Measurements from ENCODE around the gene POLDIP2.
A peak's percentile ranks its signal among the peaks of the same experiment; 100 is the strongest.

Gene POLDIP2

GRCh38 chr17:28395968-28396367 lies 38.6 kb upstream of the POLDIP2 start:
- DNase-seq (ENCODE audit: low spot score in 2 of 2) = no peak
- no peak overlapping the region for H3K4me3 Mint-ChIP-seq
- H3K36me3 Mint-ChIP-seq = peaks cover 41% of the 10 kb centered on the region
- no peak overlapping the region for H3K27ac Mint-ChIP-seq
- no peak for ATAC-seq
- no peaks in the 10 kb centered on the region for H3K9me3 Mint-ChIP-seq
- H3K4me1 Mint-ChIP-seq = no peaks in the 10 kb centered on the region

DNA sequence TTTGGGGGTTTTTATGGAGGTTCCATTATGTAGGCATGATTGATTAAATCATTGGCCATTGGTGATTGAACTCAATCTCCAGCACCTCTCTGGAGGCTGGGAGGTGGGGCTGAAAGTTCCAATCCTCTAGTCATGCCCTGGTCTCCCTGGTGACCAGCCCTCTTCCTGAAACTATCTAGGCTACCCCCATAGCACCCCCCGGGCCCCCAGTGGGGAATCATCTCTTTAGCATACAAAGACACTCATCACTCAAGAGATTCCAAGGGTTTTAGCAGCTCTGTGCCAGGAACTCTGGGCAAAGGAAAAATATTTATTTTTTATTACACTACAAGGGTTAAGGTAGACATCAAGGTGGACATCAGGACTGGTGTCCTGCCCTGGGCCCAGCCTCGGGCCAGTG lies 38.1 kb upstream of the POLDIP2 start:
- Mint-ChIP-seq H3K27ac (no peak overlapping the region), H3K4me3 (no peak overlapping the region), H3K4me1 (no peaks in the 10 kb centered on the region), H3K9me3 (no peaks in the 10 kb centered on the region), H3K36me3 (peaks cover 47% of the 10 kb centered on the region)
- ATAC-seq (no peak), DNase-seq (ENCODE audit: low spot score in 2 of 2) (no peak)

DNA sequence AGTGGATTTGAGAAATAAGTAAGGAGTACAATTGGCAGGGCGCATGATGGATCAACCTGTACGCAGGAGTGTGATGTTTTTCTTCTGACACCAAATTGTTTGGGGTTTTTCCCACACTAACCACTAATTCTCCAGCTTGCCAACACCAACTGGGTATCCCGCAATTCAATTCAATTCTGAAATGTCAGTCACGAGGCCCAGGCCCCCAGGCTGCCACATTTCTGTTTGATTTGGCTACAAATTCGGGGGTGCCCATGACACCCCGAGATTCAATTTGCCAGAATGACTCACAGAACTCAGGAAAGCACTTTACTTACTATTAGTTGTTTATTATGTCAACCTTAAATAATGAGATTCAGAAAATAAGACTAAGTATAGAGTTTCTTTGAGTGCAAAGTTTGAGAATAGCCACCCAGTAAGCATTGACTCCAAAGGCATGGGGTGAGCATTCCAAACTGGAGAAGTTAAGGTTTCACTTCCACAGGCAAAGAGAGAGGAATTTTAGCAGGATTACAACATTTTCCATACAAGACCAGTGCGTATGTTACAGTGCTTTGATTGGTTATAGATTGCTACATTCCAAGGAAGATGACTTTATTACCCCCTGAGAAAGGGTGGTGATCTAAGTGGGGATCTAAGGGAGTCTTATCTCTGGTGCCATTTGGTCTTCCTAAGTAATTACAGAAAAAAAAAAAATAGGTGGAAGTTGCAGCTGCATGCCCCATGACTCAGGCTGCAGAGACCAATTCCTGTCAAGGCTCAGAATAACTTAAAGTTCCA lies 37.2 kb upstream of the POLDIP2 start:
- no peak for DNase-seq (ENCODE audit: low spot score in 2 of 2)
- no peaks in the 10 kb centered on the region for H3K4me1 Mint-ChIP-seq
- H3K4me3 Mint-ChIP-seq = no peak overlapping the region
- ATAC-seq = no peak
- H3K9me3 Mint-ChIP-seq = no peaks in the 10 kb centered on the region
- peaks cover 56% of the 10 kb centered on the region for H3K36me3 Mint-ChIP-seq
- no peak overlapping the region for H3K27ac Mint-ChIP-seq

- Mint-ChIP-seq H3K27ac (no peak overlapping the region), H3K9me3 (no peaks in the 10 kb centered on the region), H3K4me3 (no peak overlapping the region), H3K36me3 (peaks cover 75% of the 10 kb centered on the region), H3K4me1 (peaks cover 5% of the 10 kb centered on the region)
- DNase-seq (ENCODE audit: low spot score in 2 of 2) = no peak
- ATAC-seq = no peak
Measured at GRCh38 chr17:28392491-28392890, 35.2 kb upstream of the POLDIP2 start.

DNA sequence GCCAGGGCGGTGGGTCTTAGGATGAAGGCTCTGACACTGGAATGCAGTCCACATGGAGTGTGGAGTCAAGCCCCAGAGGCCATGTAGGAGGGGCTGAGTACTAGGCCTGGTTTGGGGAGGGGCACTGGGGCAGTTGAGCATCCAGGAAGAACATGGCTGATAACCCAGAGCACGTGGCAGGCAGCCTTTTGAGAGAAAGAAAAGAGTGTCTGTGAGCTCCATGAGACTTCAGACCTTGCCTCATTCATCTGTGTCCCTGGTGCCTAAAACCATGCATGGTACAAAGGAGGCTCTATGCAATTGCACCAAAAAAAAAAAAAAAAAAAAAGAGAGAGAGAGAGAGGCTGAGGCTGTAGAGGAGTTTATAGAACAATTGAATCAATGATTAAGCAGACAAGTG lies 34.1 kb upstream of the POLDIP2 start:
- H3K4me1 Mint-ChIP-seq = peaks cover 7% of the 10 kb centered on the region
- peaks cover 86% of the 10 kb centered on the region for H3K36me3 Mint-ChIP-seq
- DNase-seq (ENCODE audit: low spot score in 2 of 2) (no peak), ATAC-seq (no peak)
- no peak overlapping the region for H3K4me3 Mint-ChIP-seq
- H3K9me3 Mint-ChIP-seq = no peaks in the 10 kb centered on the region
- no peak overlapping the region for H3K27ac Mint-ChIP-seq

GRCh38 chr17:28390984-28391383 lies 33.7 kb upstream of the POLDIP2 start:
- no peak overlapping the region for H3K27ac Mint-ChIP-seq
- peaks cover 7% of the 10 kb centered on the region for H3K4me1 Mint-ChIP-seq
- no peak overlapping the region for H3K4me3 Mint-ChIP-seq
- no peaks in the 10 kb centered on the region for H3K9me3 Mint-ChIP-seq
- no peak for DNase-seq (ENCODE audit: low spot score in 2 of 2)
- ATAC-seq = no peak
- peaks cover 90% of the 10 kb centered on the region for H3K36me3 Mint-ChIP-seq

DNA sequence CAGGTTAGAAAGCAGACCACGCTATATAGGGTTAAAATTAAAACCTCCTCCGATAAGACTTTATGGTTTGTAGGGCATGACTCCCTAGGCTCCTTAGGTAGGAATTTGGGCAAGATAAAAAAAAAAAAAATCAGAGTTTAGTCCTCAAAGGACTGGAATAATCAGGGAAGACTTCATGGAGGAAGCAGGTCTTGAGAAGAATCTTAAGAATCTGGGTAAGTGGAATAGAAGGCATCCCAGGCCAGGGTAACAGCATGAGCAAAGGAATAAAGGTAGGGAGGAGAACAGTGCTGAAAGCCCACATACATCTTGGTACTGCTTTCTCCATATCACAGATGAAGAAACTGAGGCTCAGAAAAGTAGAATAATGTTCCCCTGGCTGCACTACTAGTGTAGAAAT lies 33.2 kb upstream of the POLDIP2 start:
- Mint-ChIP-seq H3K4me1 (peaks cover 9% of the 10 kb centered on the region), H3K27ac (no peak overlapping the region), H3K4me3 (no peak overlapping the region), H3K9me3 (no peaks in the 10 kb centered on the region), H3K36me3 (peaks cover 93% of the 10 kb centered on the region)
- DNase-seq (ENCODE audit: low spot score in 2 of 2) = no peak
- no peak for ATAC-seq

DNA sequence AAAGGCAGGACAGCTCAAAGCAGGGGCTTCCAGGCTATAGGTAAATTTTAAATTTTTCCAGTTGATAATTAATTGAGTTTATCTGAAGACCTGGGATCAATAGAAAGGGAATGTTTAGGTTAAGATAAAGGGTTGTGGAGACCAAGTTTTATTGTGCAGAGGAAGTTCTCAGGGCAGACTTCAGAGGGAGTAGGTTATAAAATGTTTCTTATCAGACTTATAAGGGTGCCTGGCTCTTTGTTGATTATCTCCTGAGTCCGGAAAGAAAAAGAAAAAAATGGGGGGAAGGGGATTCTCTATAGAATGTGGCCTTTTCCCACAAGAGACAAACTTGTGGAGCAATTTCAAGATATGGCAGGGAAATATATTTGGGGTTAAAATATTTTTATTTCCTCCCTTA lies 32.8 kb upstream of the POLDIP2 start:
- peak overlapping the region; percentile 3 for H3K27ac Mint-ChIP-seq
- ATAC-seq = no peak
- DNase-seq (ENCODE audit: low spot score in 2 of 2) = no peak
- H3K4me3 Mint-ChIP-seq = no peak overlapping the region
- H3K4me1 Mint-ChIP-seq = peaks cover 13% of the 10 kb centered on the region
- H3K36me3 Mint-ChIP-seq = peaks cover 93% of the 10 kb centered on the region
- H3K9me3 Mint-ChIP-seq = no peaks in the 10 kb centered on the region

GRCh38 chr17:28388106-28388505 lies 30.8 kb upstream of the POLDIP2 start:
- ATAC-seq (no peak), DNase-seq (ENCODE audit: low spot score in 2 of 2) (no peak)
- peaks cover 25% of the 10 kb centered on the region for H3K4me1 Mint-ChIP-seq
- H3K27ac Mint-ChIP-seq = no peak overlapping the region
- no peaks in the 10 kb centered on the region for H3K9me3 Mint-ChIP-seq
- peaks cover 79% of the 10 kb centered on the region for H3K36me3 Mint-ChIP-seq
- no peak overlapping the region for H3K4me3 Mint-ChIP-seq

- no peaks in the 10 kb centered on the region for H3K9me3 Mint-ChIP-seq
- H3K36me3 Mint-ChIP-seq = peaks cover 62% of the 10 kb centered on the region
- H3K4me1 Mint-ChIP-seq = peaks cover 31% of the 10 kb centered on the region
- no peak overlapping the region for H3K4me3 Mint-ChIP-seq
- ATAC-seq (no peak), DNase-seq (ENCODE audit: low spot score in 2 of 2) (no peak)
- no peak overlapping the region for H3K27ac Mint-ChIP-seq
Measured at GRCh38 chr17:28386391-28386790, 29.1 kb upstream of the POLDIP2 start.

- peak overlapping the region; percentile 88 for H3K4me3 Mint-ChIP-seq
- ATAC-seq (peak; percentile 17), DNase-seq (ENCODE audit: low spot score in 2 of 2) (no peak)
- peaks cover 40% of the 10 kb centered on the region for H3K4me1 Mint-ChIP-seq
- H3K27ac Mint-ChIP-seq = peak overlapping the region; percentile 45
- no peaks in the 10 kb centered on the region for H3K9me3 Mint-ChIP-seq
- peaks cover 52% of the 10 kb centered on the region for H3K36me3 Mint-ChIP-seq
Measured at GRCh38 chr17:28385406-28385805, 28.1 kb upstream of the POLDIP2 start.

GRCh38 chr17:28385037-28385400 lies 27.7 kb upstream of the POLDIP2 start:
- Mint-ChIP-seq H3K4me1 (peaks cover 43% of the 10 kb centered on the region), H3K36me3 (peaks cover 48% of the 10 kb centered on the region), H3K4me3 (peak overlapping the region; percentile 88), H3K27ac (peak overlapping the region; percentile 45), H3K9me3 (no peaks in the 10 kb centered on the region)
- ATAC-seq (peak; percentile 26), DNase-seq (ENCODE audit: low spot score in 2 of 2) (no peak)

- Mint-ChIP-seq H3K36me3 (peaks cover 42% of the 10 kb centered on the region), H3K4me3 (peak overlapping the region; percentile 88), H3K9me3 (no peaks in the 10 kb centered on the region), H3K27ac (peak overlapping the region; percentile 45), H3K4me1 (peaks cover 45% of the 10 kb centered on the region)
- DNase-seq (ENCODE audit: low spot score in 2 of 2) (peak; percentile 28 to 72), ATAC-seq (peak; percentile 96)
Measured at GRCh38 chr17:28384281-28385036, 27.1 kb upstream of the POLDIP2 start.

- ATAC-seq (no peak), DNase-seq (ENCODE audit: low spot score in 2 of 2) (no peak)
- no peak overlapping the region for H3K4me3 Mint-ChIP-seq
- H3K27ac Mint-ChIP-seq = no peak overlapping the region
- H3K36me3 Mint-ChIP-seq = peaks cover 12% of the 10 kb centered on the region
- no peaks in the 10 kb centered on the region for H3K9me3 Mint-ChIP-seq
- peaks cover 44% of the 10 kb centered on the region for H3K4me1 Mint-ChIP-seq
Measured at GRCh38 chr17:28381141-28381825, 24.0 kb upstream of the POLDIP2 start.

DNA sequence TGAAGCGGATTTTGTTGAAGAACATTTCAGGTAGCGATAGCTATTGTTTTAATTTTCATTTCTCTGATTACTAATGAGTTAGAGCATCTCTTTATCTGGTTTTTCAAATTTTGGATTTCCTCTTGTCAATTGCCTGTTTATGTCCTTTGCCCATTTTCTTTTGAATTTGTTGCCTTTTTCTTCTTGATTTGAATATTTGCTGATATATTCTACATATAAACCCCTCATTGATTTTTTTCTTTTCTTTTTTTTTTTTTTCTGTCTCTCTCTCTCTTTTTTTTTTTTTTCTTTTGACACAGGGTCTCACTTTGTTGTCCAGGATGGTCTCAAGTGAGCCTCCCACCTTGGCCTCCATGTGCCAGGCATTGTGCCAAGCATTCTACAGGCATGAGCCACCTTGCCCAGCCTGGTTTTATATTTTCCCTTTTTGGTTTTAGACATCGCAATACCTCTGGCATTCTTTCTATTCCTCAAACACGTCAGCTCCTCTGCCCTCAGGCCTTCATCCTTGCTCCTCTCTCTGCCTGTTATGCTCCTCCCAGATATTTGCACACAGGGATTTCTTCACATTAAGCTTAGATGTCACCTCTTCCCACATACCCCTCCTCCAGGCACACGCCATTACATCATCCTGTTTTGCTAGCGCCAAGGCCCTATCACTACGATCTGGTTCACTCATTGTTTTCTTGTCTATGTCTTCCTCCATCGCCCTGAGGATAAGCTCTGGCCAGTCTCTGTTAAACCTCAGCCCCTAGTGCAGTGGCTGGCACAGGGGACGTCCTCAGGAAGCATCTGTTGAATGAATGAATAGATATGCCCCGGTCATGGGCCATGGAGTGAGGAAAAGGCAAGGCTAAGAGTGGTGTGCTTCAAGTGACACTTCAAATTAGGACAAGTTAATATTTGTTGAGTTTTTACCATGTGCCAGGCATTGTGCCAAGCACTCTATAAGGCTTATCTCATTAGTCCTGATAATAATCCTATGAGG lies 22.8 kb upstream of the POLDIP2 start:
- DNase-seq (ENCODE audit: low spot score in 2 of 2) (no peak), ATAC-seq (no peak)
- peaks cover 38% of the 10 kb centered on the region for H3K4me1 Mint-ChIP-seq
- peaks cover under 1% of the 10 kb centered on the region for H3K36me3 Mint-ChIP-seq
- no peak overlapping the region for H3K4me3 Mint-ChIP-seq
- no peaks in the 10 kb centered on the region for H3K9me3 Mint-ChIP-seq
- no peak overlapping the region for H3K27ac Mint-ChIP-seq
